BLaER1 (cell line): ENCODE measurements around the gene P2RX2.

ENCODE experiments used
- H3K27ac ChIP-seq: shearing (Covaris generic); formaldehyde crosslinking; 2 replicates; pipeline ENCODE4 v1.8.1; 2022
- H3K27me3 ChIP-seq: shearing (Covaris generic); formaldehyde crosslinking; 2 replicates; pipeline ENCODE4 v1.8.1; 2022
- H3K36me3 ChIP-seq: shearing (Covaris generic); formaldehyde crosslinking; 2 replicates; pipeline ENCODE4 v1.8.1; 2022
- H3K4me1 ChIP-seq: shearing (Covaris generic); formaldehyde crosslinking; 2 replicates; pipeline ENCODE4 v1.8.1; 2022
- H3K4me2 ChIP-seq: shearing (Covaris generic); formaldehyde crosslinking; 2 replicates; pipeline ENCODE4 v1.8.1; 2022
- H3K4me3 ChIP-seq: shearing (Covaris generic); formaldehyde crosslinking; 2 replicates; pipeline ENCODE4 v1.8.1; 2022
- H3K9ac ChIP-seq: shearing (Covaris generic); formaldehyde crosslinking; 2 replicates; pipeline ENCODE4 v1.8.1; 2022
- H3K9me3 ChIP-seq: shearing (Covaris generic); formaldehyde crosslinking; 2 replicates; pipeline ENCODE4 v1.8.1; 2022
- H4K20me1 ChIP-seq: shearing (Covaris generic); formaldehyde crosslinking; 2 replicates; pipeline ENCODE4 v1.8.1; 2022
- Cebpa-rat ChIP-seq: shearing (Covaris generic); IDR thresholded peaks from 2 replicates; pipeline ENCODE4 v1.8.1; 2022

P2RX2 gene

DNA sequence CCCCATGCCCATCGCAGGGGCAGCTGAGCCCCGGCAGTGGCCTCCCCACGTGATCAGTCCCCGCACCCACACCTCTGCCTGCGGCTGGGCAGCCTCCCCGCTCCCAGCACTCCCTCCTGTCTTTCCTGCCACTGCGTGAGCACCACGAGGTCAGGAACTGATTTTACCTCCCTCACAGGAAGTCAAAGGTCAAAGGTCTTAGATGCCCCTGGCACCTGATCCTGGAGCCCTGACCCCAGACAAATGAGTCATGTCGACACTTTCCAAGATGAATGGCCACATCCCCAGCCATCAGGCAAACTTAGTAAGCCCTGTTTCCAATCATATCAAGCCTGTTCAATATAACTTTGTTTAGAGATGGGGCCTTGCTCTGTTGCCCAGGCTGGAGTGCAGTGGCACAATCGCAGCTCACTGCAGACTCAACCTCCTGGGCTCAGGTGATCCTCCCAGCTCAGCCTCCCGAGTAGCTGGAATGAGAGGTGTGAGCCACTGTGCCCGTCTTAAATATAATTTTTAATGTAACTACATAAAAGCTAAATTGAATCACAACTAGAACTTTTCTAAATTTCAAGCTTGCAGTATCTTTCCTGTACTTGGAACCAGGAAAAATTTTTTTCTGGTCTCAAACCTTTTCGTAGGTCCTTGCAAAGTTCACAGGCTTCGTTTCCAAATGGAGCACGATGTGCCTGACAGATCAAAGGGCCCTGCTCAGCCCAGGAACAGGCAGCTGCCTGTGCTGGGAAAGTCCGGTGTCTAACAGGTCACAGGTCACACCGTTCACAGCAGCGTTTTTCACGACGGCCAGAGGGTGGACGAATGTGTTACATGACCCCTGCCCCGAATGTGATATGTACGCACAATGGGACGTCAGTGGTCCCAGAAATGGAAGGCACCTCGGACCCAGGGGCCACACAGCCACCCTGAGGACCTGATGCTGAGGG lies 10.1 kb upstream of the P2RX2 start:
- H3K4me2 ChIP-seq = peak overlapping the region; percentile 27; the same call in 1 of the 2 replicates
- H3K9me3 ChIP-seq = peaks cover 8% of the 10 kb centered on the region; the same call in 1 of the 2 replicates
- no peak for TF ChIP-seq Cebpa-rat
- H3K27ac ChIP-seq = no peak overlapping the region
- H4K20me1 ChIP-seq = no peaks in the 10 kb centered on the region
- no peak overlapping the region for H3K9ac ChIP-seq
- peaks cover 36% of the 10 kb centered on the region for H3K4me1 ChIP-seq
- H3K27me3 ChIP-seq = peaks cover 67% of the 10 kb centered on the region
- no peak overlapping the region for H3K4me3 ChIP-seq
- no peaks in the 10 kb centered on the region for H3K36me3 ChIP-seq

- Histone ChIP-seq H3K9ac (peak within 1 kb of the TSS; percentile 64), H3K4me1 (peaks cover 40% of the 10 kb centered on the region), H3K4me3 (peak within 1 kb of the TSS; percentile 56)
Measured at GRCh38 chr12:132610051-132610759, 8.4 kb upstream of the P2RX2 start, which contains the start of gene LRCOL1. Gene LRCOL1 (minus strand): TSS chr12:132610582. CDS start chr12:132606251, 4,331 bp downstream.

GRCh38 chr12:132610866-132611602 lies 7.5 kb upstream of the P2RX2 start:
- TF ChIP-seq Cebpa-rat = no peak
- Histone ChIP-seq H3K27me3 (peaks cover 48% of the 10 kb centered on the region), H3K4me3 (peak overlapping the region; percentile 56)

More at GRCh38 chr12:132610051-132610759, 8.4 kb upstream of the P2RX2 start, which contains the start of gene LRCOL1:
- no peak within 1 kb of the TSS for H3K27ac ChIP-seq
- no peaks in the 10 kb centered on the region for H3K36me3 ChIP-seq
- H4K20me1 ChIP-seq = no peaks in the 10 kb centered on the region
- peaks cover 8% of the 10 kb centered on the region; the same call in 1 of the 2 replicates for H3K9me3 ChIP-seq
- no peak for TF ChIP-seq Cebpa-rat
- H3K4me2 ChIP-seq = peak within 1 kb of the TSS; percentile 91
- peaks cover 50% of the 10 kb centered on the region for H3K27me3 ChIP-seq

GRCh38 chr12:132611620-132612019 lies 7.0 kb upstream of the P2RX2 start:
- no peak overlapping the region for H3K4me3 ChIP-seq
- peaks cover 20% of the 10 kb centered on the region for H3K9me3 ChIP-seq
- H3K4me2 ChIP-seq = no peak overlapping the region
- no peaks in the 10 kb centered on the region for H4K20me1 ChIP-seq
- no peaks in the 10 kb centered on the region for H3K36me3 ChIP-seq
- no peak overlapping the region for H3K9ac ChIP-seq
- TF ChIP-seq Cebpa-rat = no peak
- H3K27me3 ChIP-seq = peaks cover 48% of the 10 kb centered on the region
- peaks cover 40% of the 10 kb centered on the region for H3K4me1 ChIP-seq
- no peak overlapping the region for H3K27ac ChIP-seq

More at GRCh38 chr12:132610866-132611602, 7.5 kb upstream of the P2RX2 start:
- Histone ChIP-seq H3K9me3 (peaks cover 14% of the 10 kb centered on the region), H3K4me1 (peaks cover 40% of the 10 kb centered on the region), H4K20me1 (no peaks in the 10 kb centered on the region), H3K27ac (no peak overlapping the region), H3K4me2 (peak overlapping the region; percentile 91), H3K9ac (no peak overlapping the region), H3K36me3 (no peaks in the 10 kb centered on the region)

- no peak for TF ChIP-seq Cebpa-rat
- Histone ChIP-seq H4K20me1 (no peaks in the 10 kb centered on the region), H3K4me3 (no peak overlapping the region), H3K4me2 (no peak overlapping the region), H3K27ac (no peak overlapping the region), H3K36me3 (no peaks in the 10 kb centered on the region), H3K9ac (no peak overlapping the region), H3K9me3 (peaks cover 42% of the 10 kb centered on the region), H3K4me1 (peaks cover 30% of the 10 kb centered on the region), H3K27me3 (peaks cover 61% of the 10 kb centered on the region)
Measured at GRCh38 chr12:132614029-132614428, 4.5 kb upstream of the P2RX2 start.

- H3K27me3 ChIP-seq = peaks cover 60% of the 10 kb centered on the region
- no peaks in the 10 kb centered on the region for H3K36me3 ChIP-seq
Measured at GRCh38 chr12:132614861-132615578, 3.6 kb upstream of the P2RX2 start.

DNA sequence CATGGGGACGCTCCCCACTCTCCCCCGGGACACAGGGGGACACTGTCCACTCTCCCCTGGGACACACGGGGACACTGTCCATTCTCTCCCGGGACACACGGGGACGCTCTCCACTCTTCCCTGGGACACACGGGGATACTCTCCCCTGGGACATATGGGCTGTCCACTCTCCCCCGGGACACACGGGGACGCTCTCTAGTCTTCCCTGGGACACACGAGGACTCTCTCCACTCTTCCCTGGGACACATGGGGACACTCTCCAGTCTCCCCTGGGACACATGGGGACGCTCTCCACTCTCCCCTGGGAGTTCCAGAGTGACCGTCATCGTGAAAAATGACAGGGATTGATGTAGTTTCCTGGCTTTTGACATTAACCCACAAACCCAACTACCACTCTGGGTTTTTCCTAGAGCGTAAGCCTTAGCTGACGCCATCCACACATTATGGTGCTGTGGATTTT lies 3.0 kb upstream of the P2RX2 start:
- Histone ChIP-seq H3K4me1 (peaks cover 14% of the 10 kb centered on the region), H3K9ac (no peak overlapping the region), H3K4me2 (no peak overlapping the region), H3K27ac (no peak overlapping the region), H3K4me3 (no peak overlapping the region), H4K20me1 (peaks cover 4% of the 10 kb centered on the region), H3K36me3 (no peaks in the 10 kb centered on the region), H3K27me3 (peaks cover 60% of the 10 kb centered on the region), H3K9me3 (peaks cover 42% of the 10 kb centered on the region)
- TF ChIP-seq Cebpa-rat = no peak

More at GRCh38 chr12:132614861-132615578, 3.6 kb upstream of the P2RX2 start:
- TF ChIP-seq Cebpa-rat = no peak
- Histone ChIP-seq H4K20me1 (no peaks in the 10 kb centered on the region), H3K4me3 (no peak overlapping the region), H3K27ac (no peak overlapping the region), H3K4me1 (peaks cover 20% of the 10 kb centered on the region), H3K9ac (no peak overlapping the region), H3K4me2 (peak overlapping the region; percentile 14; the same call in 1 of the 2 replicates), H3K9me3 (peaks cover 42% of the 10 kb centered on the region)

DNA sequence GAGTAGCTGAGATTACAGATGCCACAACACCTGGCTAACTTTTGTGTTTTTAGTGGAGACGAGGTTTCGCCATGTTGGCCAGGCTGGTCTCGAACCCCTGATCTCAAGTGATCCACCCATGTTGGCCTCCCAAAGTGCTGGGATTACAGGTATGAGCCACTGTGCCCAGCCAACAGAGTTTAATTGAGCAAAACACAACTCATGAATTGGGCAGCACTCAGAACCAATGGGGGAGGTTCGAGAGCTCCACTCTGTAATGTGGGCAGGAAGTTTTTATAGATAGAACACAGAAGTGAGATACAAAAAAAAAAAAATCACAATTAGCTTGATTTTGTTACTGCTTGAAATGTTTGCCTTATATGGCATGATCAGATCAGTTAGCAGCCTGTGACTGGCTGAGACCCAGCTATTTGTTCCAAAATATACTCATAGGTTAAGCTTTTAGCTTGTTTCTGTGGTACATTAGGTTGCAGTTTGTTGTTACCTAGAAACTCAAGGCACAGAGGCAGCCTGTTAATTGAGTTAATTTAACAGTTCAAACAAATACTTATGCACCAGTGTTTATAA lies 1.4 kb upstream of the P2RX2 start:
- Histone ChIP-seq H3K27ac (no peak overlapping the region), H4K20me1 (peaks cover 18% of the 10 kb centered on the region), H3K9me3 (peaks cover 34% of the 10 kb centered on the region), H3K4me3 (0 out of 2 replicates have a peak overlapping the region, but pooled peaks have one; percentile 16), H3K9ac (no peak overlapping the region), H3K4me1 (peaks cover 10% of the 10 kb centered on the region; the same call in 1 of the 2 replicates), H3K27me3 (peaks cover 58% of the 10 kb centered on the region), H3K4me2 (no peak overlapping the region), H3K36me3 (no peaks in the 10 kb centered on the region)
- TF ChIP-seq Cebpa-rat = no peak
